CD4-positive, alpha-beta T cell treated with Interleukin-17A for 1 hour (primary cell): ENCODE results near the gene HIPK4.

Source experiments
- DNase-seq: peaks from one replicate; pipeline ENCODE4 v3.0.0-alpha.2; 2020

HIPK4 gene

GRCh38 chr19:40363069-40363468, 26.9 kb downstream of the HIPK4 start:
- peak; percentile 10 for DNase-seq

- DNase-seq, result no peak
These were observed 27.8 kb downstream of the HIPK4 start for GRCh38 chr19:40362160-40362559.

- DNase-seq, result no peak
These were observed 29.2 kb downstream of the HIPK4 start for GRCh38 chr19:40360708-40361241.

- no peak for DNase-seq
These were observed 29.8 kb downstream of the HIPK4 start for GRCh38 chr19:40360020-40360707.

- peak; percentile 20 for DNase-seq
These were observed 31.2 kb downstream of the HIPK4 start for GRCh38 chr19:40358773-40359172.

GRCh38 chr19:40357640-40358039, 32.3 kb downstream of the HIPK4 start:
- no peak for DNase-seq

- no peak for DNase-seq
These were observed 33.0 kb downstream of the HIPK4 start for GRCh38 chr19:40356681-40357595.

GRCh38 chr19:40355975-40356680, 33.9 kb downstream of the HIPK4 start:
- no peak for DNase-seq

- DNase-seq, result peak; percentile 32
These were observed 40.9 kb downstream of the HIPK4 start for GRCh38 chr19:40348961-40349507.

- DNase-seq, result peak; percentile 99
These were observed 41.7 kb downstream of the HIPK4 start, which contains the start of the genes C19orf47 and PLD3 for GRCh38 chr19:40348125-40348913. Gene C19orf47 (minus strand): TSS chr19:40348397. CDS start chr19:40341857, 6,540 bp downstream. Gene PLD3 (plus strand): TSS chr19:40348695. CDS start chr19:40366484, 17,789 bp downstream.

GRCh38 chr19:40344422-40344821, 45.6 kb downstream of the HIPK4 start:
- no peak for DNase-seq

GRCh38 chr19:40342644-40343311, 47.2 kb downstream of the HIPK4 start:
- DNase-seq, result no peak

- no peak for DNase-seq
These were observed 48.1 kb downstream of the HIPK4 start for GRCh38 chr19:40341601-40342482.

GRCh38 chr19:40339018-40339728, 50.8 kb downstream of the HIPK4 start:
- no peak for DNase-seq

GRCh38 chr19:40337594-40337993, 52.4 kb downstream of the HIPK4 start:
- DNase-seq, result no peak

- no peak for DNase-seq
These were observed 52.9 kb downstream of the HIPK4 start for GRCh38 chr19:40337107-40337506.

GRCh38 chr19:40336601-40336900, 53.4 kb downstream of the HIPK4 start:
- DNase-seq, result no peak

- DNase-seq, result no peak
These were observed 54.0 kb downstream of the HIPK4 start for GRCh38 chr19:40335855-40336600.

- no peak for DNase-seq
These were observed 54.9 kb downstream of the HIPK4 start for GRCh38 chr19:40335101-40335500.
